ENCODE data around the gene EXOSC10.
"Not testable (repeated sequence)": the region's sequence is repeated elsewhere in the genome, so short reads cannot be mapped to it uniquely, and the experiment has no call there.

The EXOSC10 gene

DNA sequence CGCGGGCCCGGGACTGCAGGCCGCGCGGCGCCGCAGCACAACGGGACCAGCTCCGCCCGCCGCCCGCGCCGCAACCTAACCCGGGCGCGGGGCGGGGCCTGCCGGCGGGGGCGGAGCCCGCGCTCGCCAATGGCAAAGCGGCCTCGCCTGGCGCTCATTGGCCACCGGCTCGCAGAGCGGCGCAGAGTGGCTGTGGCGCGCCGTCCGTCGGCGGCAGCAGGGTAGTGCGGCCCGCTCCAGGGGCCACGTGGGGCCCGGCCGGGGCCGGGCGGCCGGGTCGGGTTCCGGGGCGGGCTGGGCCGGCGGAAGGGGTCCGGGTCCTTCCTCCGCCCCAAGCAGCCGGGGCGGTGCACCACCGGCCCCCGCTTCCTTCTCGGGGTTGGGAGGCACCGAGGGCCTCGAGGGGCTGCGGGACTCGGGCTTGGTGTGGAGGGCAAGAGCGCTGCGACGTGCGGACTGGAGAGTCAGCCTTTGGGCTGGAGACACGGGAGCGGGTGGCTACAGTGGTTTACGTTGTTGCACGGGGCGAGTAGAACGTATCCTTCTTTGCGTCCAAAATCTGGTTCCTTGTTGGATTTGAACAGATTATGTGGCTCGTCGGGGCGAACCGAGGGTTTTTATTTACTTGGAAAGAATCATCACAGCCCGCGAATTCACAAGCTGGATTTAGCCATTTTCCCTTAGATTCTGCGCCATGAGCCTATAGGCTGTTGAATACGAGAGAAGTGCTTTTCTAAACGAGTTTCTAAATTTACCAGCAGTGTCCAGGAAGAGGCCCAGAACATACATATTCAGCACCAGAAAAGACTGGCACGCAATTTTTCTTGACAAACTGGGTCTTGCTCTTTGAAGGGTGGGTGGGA lies 39.5 kb downstream of the EXOSC10 start, which contains the start of gene SRM:
Gene SRM, minus strand, starts transcription at position 51 of the 863 bp plus-strand sequence. CDS start 75 bp downstream, outside the sequence.
- peak; percentile 72 to 77 for DNase-seq

- no peak for DNase-seq
These were observed 40.3 kb downstream of the EXOSC10 start for GRCh38 chr1:11059155-11059967.

- DNase-seq, result no peak
These were observed 41.0 kb downstream of the EXOSC10 start for GRCh38 chr1:11058595-11059154.

GRCh38 chr1:11058026-11058425 lies 41.6 kb downstream of the EXOSC10 start:
- no peak for DNase-seq

- DNase-seq, result no peak
These were observed 42.2 kb downstream of the EXOSC10 start for GRCh38 chr1:11057477-11057876.

DNA sequence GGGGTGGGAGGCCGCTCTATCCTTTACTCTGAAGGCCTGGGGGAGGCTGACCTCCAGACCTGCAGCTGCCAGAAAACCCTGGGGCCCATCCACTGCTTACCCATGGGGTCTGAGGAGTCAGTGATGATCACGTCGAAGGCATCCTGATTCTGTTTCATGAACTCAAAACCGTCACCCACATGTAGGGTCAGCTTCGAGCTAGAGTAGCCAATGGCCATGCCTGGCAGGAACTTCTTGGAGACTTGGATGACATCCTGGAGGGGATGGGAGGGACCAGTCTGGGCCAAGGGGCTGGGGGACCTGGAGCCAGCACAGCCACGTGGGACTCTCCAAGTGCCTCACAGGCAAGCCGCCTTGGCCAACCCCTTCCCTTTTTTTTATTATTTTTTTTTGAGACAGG lies 43.2 kb downstream of the EXOSC10 start:
- DNase-seq, result no peak

- no peak for DNase-seq
These were observed 44.0 kb downstream of the EXOSC10 start for GRCh38 chr1:11055676-11056075.

- no peak for DNase-seq
These were observed 45.0 kb downstream of the EXOSC10 start for GRCh38 chr1:11054666-11055065.

DNA sequence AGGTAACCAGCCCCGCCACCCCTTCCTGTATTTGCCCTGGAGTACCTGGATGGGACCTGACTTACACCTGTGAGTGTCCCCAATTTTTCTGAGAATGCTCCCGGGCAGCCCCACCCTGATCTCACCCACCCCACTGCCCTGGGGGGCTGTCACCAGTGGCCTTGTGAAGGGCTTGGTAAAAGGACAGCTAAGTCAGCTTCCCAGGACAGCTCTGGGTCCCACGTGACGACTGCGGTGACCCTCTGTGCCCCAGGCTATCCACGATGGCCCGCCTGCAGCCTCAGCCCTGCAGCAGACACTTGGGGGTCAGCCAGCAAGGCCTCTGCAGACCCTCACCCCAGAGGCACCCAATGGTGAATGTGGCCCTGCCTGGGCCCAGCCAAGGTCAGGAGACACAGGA lies 45.5 kb downstream of the EXOSC10 start:
- no peak for DNase-seq

DNA sequence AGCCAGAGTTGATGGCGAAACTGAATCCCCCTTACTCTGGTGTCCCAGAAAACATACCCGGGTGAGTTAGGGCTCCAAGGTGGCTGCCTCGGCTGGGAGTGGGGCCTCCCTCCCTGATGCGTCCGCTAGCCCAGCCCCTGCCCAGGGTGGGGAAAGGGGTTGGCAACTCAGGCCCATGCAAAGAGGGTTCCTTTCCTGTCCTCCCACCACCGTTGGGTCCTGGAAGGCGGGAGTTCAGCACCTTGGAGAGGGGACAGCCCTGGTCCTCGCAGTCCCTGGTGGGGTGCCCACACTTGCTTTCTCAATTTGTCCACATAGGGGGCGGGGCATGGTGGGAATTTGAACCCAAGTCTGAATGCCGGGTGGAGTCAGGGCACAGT lies 45.9 kb downstream of the EXOSC10 start:
- DNase-seq, result no peak

DNA sequence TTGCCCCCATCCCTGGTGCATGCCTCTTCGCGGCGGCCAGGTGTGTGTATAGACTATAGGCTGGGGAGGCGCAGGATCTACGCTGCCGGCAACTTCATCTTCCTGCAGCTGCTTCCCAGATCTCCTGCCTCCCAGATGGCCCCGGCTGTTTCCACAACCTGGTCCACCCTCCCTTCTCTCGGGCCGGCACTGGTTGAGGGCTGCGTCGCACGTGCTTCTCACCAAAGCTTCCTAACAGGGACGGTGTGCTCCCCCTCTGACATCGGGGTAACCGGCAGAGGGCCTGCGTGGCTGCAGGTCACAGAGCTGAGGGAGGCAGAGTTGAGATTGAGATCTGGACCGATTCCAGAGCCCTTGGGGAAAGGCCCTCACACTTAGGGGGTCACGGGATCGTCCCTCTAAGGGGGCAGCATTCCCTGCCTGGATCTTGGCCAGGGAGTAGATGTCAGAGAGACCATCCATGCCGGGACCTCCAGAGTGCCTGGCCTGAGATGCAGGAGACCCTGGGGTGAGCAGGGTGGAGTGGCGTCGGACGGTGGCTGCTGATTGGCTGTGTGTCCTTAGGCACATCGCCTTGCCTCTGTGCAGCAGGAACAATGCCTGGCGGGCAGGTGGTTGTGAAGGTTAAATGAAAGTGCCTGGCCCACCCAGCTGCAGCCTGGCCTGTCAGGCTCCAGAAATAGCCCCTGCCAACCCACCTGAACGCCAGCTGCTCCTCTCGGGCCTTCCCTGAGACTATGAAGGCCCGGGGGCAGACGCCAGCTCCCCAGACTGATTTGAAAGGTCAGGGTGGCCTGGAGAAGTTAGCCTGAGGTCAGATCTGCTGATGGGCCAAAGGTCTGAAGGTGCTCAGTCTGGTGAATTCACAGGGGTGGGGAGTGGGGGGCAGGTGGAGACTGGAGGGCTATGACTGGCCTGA lies 46.6 kb downstream of the EXOSC10 start:
- DNase-seq, result no peak

DNA sequence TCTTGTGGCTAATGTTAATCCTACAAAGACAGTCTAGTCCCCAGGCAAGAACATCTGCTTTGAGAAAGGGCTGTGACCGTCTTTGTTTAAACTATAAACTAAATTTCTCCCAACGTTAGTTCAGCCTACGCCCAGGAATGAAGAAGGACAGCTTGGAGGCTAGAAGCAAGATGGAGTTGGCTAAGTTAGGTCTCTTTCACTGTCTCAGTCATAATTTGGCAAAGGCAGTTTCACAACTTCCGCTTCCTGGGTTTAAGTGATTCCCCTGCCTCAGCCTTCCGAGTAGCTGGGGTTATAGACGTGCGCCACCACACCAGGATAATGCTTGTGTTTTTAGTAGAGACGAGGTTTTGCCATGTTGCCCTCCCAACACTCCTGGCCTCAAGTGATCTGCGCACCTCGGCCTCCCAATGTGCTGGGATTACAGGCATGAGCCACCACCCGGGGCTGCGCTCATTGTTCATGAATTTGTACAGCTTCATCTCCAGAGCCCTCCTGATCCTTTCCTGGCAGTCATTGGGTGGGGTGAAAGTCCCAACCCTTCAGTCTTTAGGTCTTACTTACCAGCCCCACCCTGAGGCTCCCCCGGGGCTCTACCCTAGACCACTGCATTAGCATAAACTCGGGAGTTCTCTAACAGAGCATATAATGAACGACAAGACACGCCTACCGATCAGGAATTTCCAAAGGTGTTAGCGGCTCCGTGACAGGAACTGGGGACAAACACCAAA lies 47.7 kb downstream of the EXOSC10 start:
- DNase-seq, result no peak

DNA sequence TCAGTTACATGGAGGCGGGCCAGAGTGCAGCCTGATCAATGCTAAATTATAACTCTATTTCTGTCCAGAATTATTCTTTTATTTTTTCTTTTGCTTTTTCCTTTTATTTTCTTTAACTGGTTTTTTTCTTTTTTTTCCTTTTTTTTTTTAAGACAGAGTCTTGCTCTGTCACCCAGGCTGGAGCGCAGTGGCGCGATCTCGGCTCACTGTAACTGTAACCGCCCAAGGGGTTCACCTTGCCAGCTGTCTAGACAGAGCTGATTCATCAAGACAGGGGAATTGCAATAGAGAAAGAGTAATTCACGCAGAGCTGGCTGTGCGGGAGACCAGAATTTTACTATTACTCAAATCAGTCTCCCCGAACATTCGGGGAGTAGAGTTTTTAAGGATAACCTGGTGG lies 48.5 kb downstream of the EXOSC10 start:
- not testable (repeated sequence) for DNase-seq

GRCh38 chr1:11046625-11047365 lies 52.9 kb downstream of the EXOSC10 start, which contains the start of gene MASP2:
Gene MASP2 (minus strand): TSS chr1:11047239. CDS start chr1:11047207, 32 bp downstream.
- no peak for DNase-seq

GRCh38 chr1:11046270-11046566 lies 53.5 kb downstream of the EXOSC10 start:
- no peak for DNase-seq

GRCh38 chr1:11045428-11046269 lies 54.0 kb downstream of the EXOSC10 start:
- DNase-seq, result no peak

GRCh38 chr1:11044849-11045427 lies 54.7 kb downstream of the EXOSC10 start:
- no peak for DNase-seq

- no peak for DNase-seq
These were observed 55.4 kb downstream of the EXOSC10 start for GRCh38 chr1:11044086-11044848.

Data from NCI-H187 (cell line).